Activated naive CD4-positive, alpha-beta T cell treated with Interleukin-2 at 50 U/mL for 16 hours (primary cell): Measurements from ENCODE around the gene XPNPEP1.
A peak's percentile ranks its signal among the peaks of the same experiment; 100 is the strongest.

Source experiments
- DNase-seq: peaks from one replicate; pipeline ENCODE4 v3.0.0-alpha.2; 2020

XPNPEP1 gene

DNA sequence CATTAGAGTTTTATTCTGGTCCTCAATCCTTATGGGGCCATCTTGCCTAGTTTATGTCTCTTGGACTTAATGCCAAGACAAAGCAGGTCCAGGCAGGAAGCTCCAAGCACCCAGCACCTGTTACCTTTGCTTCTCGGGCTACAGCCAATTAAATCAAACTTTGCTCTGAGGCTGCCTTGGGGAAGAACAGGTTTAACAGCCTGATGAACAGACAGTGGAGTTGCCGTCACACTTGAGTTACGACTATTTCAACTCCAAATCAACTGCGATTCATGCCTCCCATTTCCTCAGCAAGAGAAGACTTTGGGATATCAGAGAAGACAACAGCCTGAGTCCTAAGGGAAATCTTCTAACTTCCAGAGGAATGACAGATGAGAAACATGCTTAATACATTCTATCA lies 62.2 kb downstream of the XPNPEP1 start:
- DNase-seq: no peak

DNA sequence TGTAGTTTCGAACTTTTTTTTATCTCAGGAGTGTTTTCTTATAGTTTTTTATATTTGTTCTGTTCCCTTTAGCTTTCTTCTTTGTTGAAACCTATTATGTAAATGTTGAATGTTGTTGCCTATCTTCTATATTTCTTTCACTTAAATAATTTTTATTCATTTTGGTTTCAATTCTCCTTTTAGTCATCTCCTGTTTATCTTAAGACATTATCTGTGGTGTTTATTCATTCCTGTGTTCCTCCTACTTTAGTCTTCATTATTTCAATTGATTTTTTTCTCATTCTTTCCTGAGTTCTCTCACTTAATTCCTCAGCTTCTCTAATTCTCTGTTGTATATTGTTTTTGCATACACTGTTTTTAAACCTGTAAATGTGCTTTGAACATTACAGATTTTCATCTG lies 64.1 kb downstream of the XPNPEP1 start:
- DNase-seq: no peak

DNA sequence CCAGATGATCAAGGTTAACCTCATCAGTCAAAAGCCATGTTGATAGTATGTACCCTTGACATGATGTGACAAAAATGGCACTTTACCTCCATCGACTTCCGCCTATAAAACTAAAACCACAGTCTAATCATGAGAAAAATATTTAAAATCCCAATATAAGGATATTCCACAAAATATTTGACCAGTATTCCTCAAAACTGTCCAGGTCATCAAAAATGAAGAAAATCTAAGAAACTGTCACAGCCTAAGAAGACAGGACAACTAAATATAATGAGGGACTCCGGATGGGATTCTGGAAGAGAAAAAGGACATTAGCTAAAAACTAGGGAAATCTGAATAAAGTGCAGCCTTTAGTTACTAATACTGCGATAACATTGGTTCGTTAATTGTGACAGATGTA lies 67.6 kb downstream of the XPNPEP1 start:
- no peak for DNase-seq

- DNase-seq: no peak
These were observed 69.4 kb downstream of the XPNPEP1 start for GRCh38 chr10:109853921-109854320.

DNA sequence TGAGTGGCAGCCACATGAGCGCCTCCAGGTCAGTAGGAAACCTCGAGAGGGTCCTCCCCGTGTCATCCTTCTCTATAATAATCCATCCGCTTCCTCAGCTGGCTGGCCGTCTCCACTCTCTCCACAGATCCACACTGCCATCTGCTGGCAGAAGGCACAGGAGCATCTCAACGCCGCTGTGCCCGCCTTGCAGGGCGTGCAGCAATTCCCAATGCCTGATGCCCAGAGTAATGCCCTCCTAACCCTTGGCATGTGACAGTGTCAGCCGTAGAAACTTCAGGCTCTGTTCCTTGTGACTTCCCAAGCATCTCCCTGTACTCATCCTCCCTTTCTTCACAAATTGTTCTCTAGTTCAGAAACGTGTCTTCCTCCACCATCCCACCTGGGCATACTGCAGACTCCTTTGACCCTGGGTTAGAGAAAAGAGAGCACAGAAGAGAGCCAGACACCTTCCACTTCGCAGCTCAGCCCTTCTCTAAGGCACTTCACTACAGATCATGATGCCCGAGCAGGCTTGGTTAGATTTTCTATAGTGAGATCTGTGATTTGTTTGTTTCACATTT lies 70.8 kb downstream of the XPNPEP1 start:
- DNase-seq: peak; percentile 73

DNA sequence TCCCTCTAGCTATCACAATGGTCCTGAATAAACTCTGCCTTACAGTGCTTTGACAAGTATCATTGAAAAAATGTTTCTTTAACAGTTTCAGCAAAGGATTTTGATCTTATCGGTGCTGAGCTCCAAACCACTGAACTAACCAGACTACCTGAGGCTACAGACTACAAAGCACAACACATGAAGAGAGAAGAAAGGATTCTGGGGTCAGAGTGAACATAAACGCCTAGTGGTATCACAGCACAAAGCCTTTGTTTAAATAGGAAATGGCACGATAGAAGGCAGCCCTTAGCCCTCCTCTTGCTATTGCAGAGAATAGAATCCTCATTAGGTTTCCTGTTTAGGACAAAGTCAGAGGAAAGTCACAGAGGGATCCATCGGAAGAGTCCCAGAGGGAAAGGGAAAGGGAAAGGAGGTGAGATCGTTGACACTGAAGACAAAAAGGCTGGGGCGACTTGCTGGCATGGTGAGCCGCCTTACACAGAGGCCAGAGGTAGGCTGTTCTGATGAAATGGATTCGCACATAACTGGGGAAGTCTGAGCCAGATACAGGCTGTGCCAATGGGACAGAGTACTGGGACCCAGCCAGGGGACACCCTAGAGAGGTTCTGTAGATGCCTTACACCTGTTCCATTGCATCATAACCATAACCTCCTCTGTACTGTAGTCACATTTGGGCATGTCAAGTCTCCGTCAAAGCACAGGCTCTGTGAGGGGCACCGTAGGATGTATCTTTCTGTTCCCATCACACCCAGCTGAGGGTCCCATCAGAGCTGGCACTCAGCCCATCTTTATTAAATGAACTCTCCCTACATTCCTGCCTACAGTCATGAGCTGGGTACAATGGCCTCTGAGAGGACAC lies 71.5 kb downstream of the XPNPEP1 start:
- no peak for DNase-seq

DNA sequence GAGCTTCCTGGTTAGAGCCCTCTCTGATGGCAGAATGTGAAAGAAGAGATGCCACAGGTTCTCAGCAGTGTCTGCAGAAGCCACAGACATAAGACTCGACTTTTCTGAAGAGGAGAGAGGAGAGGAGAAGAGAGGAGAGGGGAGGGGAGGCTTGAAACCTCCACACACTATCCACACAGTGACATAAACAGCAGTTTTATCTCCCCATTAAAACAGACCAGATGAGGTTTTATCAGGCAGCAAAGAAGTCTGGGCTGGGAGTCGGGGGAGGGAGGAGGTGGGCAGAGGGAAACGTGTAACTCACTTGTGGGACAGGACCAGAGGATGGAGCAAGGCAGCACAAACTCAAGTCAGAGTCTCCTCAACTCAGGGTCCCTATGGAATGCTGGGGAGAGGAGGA lies 76.5 kb downstream of the XPNPEP1 start:
- no peak for DNase-seq

GRCh38 chr10:109845308-109845707 lies 78.0 kb downstream of the XPNPEP1 start:
- no peak for DNase-seq

GRCh38 chr10:109838592-109839244 lies 84.6 kb downstream of the XPNPEP1 start:
- no peak for DNase-seq

DNA sequence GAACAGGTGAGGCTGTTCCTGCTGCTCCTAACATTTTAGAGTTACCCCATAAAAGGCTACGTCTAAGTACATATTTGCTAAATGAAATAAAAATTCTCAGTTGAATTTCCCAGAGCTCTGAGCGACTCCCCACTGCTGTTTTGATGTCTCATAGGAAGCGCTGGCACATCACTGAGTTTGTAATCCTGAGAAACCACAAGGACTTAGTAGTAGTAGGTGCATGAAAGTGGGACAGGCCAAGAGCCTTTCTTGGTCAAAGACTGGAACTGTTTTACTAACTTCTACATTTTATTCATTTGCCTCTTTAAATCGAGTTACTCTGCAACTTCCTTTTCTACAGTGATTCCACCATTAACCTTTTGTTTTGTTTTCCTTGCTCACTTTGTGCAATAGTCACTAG lies 85.9 kb downstream of the XPNPEP1 start:
- DNase-seq: no peak

- DNase-seq: no peak
These were observed 88.1 kb downstream of the XPNPEP1 start for GRCh38 chr10:109835257-109835656.

GRCh38 chr10:109831846-109832245 lies 91.5 kb downstream of the XPNPEP1 start:
- DNase-seq: no peak

- DNase-seq: no peak
These were observed 99.1 kb downstream of the XPNPEP1 start for GRCh38 chr10:109824206-109824605.

DNA sequence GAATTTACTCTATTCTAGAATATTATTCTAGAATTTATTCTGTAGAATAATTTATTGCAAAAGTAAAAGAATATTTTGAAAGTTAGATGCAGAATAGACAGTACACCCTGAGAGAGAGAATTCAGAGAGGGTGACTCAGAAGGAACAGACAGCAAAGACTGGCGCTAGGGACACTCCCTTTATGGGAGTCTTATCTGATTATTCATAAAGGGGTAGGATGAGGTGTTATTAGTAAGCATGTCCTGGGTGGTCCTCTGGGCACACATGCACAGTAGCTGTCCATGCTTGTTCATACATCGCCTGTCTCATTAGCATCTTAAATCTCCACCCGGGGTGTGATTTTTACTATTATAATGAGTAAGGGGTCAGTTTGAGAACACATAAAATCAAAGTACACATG lies 100.1 kb downstream of the XPNPEP1 start:
- no peak for DNase-seq

DNA sequence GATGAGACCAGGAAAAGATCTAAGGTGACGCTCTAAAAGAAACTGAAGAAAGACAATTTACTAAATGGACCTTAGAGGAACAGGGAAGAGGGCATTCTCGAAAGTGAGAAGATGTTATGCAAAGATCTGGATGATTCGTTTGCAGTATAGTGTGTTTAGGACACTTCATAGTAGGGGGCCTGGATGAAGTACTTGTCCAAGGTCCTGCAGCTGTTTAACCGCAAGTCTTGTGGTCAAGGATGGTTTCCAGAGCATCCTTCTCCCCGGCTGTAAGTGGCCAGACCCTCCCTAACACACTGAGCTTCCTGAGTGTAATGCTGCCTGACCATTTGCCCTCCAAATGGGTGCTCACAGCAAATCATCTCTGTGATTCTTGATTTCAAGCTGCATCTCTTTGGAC lies 101.6 kb downstream of the XPNPEP1 start:
- no peak for DNase-seq

GRCh38 chr10:109820620-109821405 lies 102.5 kb downstream of the XPNPEP1 start:
- no peak for DNase-seq

GRCh38 chr10:109819807-109820206 lies 103.5 kb downstream of the XPNPEP1 start:
- no peak for DNase-seq
